ENCODE results near the gene CYP2W1. TPM values are rescaled to one million over a fixed set of nuclear protein-coding genes. Genes with fewer than 3 reads are reported as not detected.

CYP2W1 gene
- total and polyA plus RNA-seq, 10 of the 15 experiments (the other 5 are each of a cell fraction or from before 2014, with no cell fraction given), result not detected

DNA sequence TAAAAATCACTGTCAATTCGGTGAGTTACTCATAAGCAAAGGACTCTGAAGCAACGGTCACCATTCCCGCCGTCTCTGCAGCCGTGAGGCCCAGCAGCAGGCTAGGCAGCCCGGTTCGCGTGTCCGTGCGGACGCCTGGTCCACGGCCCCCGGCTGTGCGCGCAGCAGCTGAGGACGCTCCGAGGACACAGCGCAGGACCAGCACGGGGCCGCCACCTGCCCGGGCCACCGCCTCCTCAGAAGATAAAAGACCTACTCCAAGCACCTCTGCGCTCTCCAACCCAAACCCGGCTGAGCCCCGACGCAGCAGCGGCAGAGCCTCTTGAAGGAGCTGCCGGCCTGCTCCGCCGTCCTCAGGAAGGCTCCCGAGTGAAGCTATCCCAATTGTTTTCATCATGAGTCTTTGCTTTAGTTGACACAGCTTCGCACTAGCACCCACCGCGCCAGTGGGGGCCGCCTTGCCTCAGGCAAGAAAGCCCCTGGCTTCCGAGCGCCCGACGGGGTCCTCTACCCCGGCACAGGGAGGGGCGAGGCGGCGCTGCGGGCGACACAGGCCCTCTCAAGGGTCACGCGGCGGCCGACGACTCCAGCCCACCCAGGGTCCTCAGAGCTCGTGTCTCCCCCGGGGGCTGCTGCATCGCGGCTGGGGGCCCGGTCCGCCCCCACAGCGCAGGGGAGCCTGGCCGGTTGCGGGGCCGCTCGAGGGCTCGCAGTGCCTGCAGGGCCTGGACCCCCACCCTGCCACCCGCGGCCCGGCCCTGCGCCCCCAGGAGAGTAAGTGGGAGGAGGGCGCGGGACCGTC is 44.5 kb downstream of the CYP2W1 start:
- Histone ChIP-seq H4K20me1 (ENCODE audit: control insufficient read depth, insufficient read depth) (no peaks in the 10 kb centered on the region), H3K4me1 (ENCODE audit: control insufficient read depth, insufficient read depth, low read length) (peaks cover 44% of the 10 kb centered on the region), H3K79me2 (ENCODE audit: control insufficient read depth, insufficient read depth, low read length) (peaks cover 68% of the 10 kb centered on the region), H3K9ac (ENCODE audit: control insufficient read depth, insufficient read depth, low read length) (peak overlapping the region; percentile 83), H3K27me3 (replicated peaks in 1 of 2; ENCODE audit: control insufficient read depth in 2 of 2, insufficient read depth in 2 of 2, low read length in 1 of 2) (no peaks in the 10 kb centered on the region), H3K4me3 (peak overlapping the region; percentile 99), H3K36me3 (ENCODE audit: control insufficient read depth in 2 of 2, insufficient read depth in 2 of 2, low read length in 1 of 2) (peaks cover 0 to 2% of the 10 kb centered on the region in 2 experiments; a peak in 2 of 4 replicates), H3K9me3 (replicated peaks; ENCODE audit: control insufficient read depth, insufficient read depth, low read length) (no peaks in the 10 kb centered on the region), H2AFZ (ENCODE audit: control insufficient read depth, low read depth, low read length) (no peak overlapping the region), H3K27ac (ENCODE audit: control insufficient read depth, insufficient read depth) (peak overlapping the region; percentile 95), H3K4me2 (ENCODE audit: control insufficient read depth, insufficient read depth) (peak overlapping the region; percentile 96)
- ChIA-PET SMC1A (ENCODE audit: uncharacterized antibody, unreplicated experiment) (interaction anchor here (0.9 to 5.6 kb wide), 4 partner anchors 34 to 76 kb away, joined by 5 to 31 read pairs (median 8); no protein-coding TSS in a partner anchor), CTCF (interaction anchor here (5.7 to 6.7 kb wide), 2 partner anchors 17 to 38 kb away, joined by 31 to 74 read pairs; partner anchors contain the start of gene GPR146), POLR2A (interaction anchor here (0.6 to 5.3 kb wide), 5 partner anchors 15 to 390 kb away, joined by 3 to 40 read pairs (median 21); partner anchors contain the start of gene GPR146), RAD21 (ENCODE audit: unreplicated experiment) (interaction anchor here (0.7 to 6.6 kb wide), 6 partner anchors 33 to 77 kb away, joined by 3 to 59 read pairs (median 8); no protein-coding TSS in a partner anchor)
- WGBS (ENCODE audit: insufficient coverage, insufficient replicate concordance, low lambda C conversion rate, missing lambda C conversion rate), result 32% methylated on average over 63 of the region's 69 CpGs
- intact Hi-C loops (cut with micrococcal nuclease; ENCODE audit: unreplicated experiment) (loop anchor here (1.0 kb wide), 1 partner anchor 17 kb away; the partner anchor contains the start of gene GPR146), in situ Hi-C loops (cut with MboI) (loop anchor here (5.0 kb wide), 1 partner anchor 35 kb away; no protein-coding TSS in a partner anchor)
- ATAC-seq (no peak), FAIRE-seq (no peak), DNase-seq (ENCODE audit: low read depth, low spot score) (no peak)
- TF ChIP-seq, protein P1, sequence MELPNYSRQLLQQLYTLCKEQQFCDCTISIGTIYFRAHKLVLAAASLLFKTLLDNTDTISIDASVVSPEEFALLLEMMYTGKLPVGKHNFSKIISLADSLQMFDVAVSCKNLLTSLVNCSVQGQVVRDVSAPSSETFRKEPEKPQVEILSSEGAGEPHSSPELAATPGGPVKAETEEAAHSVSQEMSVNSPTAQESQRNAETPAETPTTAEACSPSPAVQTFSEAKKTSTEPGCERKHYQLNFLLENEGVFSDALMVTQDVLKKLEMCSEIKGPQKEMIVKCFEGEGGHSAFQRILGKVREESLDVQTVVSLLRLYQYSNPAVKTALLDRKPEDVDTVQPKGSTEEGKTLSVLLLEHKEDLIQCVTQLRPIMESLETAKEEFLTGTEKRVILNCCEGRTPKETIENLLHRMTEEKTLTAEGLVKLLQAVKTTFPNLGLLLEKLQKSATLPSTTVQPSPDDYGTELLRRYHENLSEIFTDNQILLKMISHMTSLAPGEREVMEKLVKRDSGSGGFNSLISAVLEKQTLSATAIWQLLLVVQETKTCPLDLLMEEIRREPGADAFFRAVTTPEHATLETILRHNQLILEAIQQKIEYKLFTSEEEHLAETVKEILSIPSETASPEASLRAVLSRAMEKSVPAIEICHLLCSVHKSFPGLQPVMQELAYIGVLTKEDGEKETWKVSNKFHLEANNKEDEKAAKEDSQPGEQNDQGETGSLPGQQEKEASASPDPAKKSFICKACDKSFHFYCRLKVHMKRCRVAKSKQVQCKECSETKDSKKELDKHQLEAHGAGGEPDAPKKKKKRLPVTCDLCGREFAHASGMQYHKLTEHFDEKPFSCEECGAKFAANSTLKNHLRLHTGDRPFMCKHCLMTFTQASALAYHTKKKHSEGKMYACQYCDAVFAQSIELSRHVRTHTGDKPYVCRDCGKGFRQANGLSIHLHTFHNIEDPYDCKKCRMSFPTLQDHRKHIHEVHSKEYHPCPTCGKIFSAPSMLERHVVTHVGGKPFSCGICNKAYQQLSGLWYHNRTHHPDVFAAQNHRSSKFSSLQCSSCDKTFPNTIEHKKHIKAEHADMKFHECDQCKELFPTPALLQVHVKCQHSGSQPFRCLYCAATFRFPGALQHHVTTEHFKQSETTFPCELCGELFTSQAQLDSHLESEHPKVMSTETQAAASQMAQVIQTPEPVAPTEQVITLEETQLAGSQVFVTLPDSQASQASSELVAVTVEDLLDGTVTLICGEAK (IDR thresholded peaks at IDR 0.05; ENCODE audit: borderline replicate concordance), result peak; percentile 49; the same call in 1 of the 2 replicates
- TF ChIP-seq POLR2AphosphoS5 (IDR thresholded peaks at IDR 0.05; ENCODE audit: low read length) (0 out of 2 replicates have a peak, but pooled peaks have one; percentile 16), MLLT1 (IDR thresholded peaks at IDR 0.05) (peak; percentile 92), NBN (IDR thresholded peaks at IDR 0.05) (0 out of 2 replicates have a peak, but pooled peaks have one; percentile 1), ZNF207 (IDR thresholded peaks at IDR 0.05; ENCODE audit: borderline replicate concordance) (no peak), EGR1 (IDR thresholded peaks at IDR 0.05; ENCODE audit: borderline replicate concordance in 1 of 2, low read depth in 2 of 2, low read length in 2 of 2) (0 out of 3 replicates have a peak, but pooled peaks of 1 of the 2 experiments have one; percentile 6), CHD1 (IDR thresholded peaks at IDR 0.05; ENCODE audit: low read depth, low read length) (no peak)
- no TSS peak for BruUV-seq (replicated peaks)
